ENCODE results near the gene SLC35D2.

DNA sequence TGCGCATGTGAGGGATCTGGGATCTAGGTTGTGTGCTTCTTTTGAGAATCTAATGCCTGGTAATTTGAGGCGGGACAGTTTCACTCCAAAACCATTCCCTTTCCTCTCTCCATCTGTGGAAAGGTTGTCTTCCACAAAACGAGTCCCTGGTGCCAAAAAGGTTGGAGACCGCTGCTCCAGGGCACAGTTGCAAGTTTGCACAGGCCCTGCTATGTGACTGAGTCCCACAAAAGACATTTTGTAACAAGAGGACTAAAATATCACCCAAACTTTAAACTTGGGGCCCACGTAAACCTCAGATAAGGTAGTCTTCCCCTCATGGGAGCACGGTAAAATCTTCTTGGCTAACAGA is 40.5 kb upstream of the SLC35D2 start:
- TF ChIP-seq TAF1 (IDR thresholded peaks at IDR 0.05; ENCODE audit: borderline replicate concordance, insufficient read depth, low read length) = no peak
- no peak for TF ChIP-seq SIN3A (IDR thresholded peaks at IDR 0.05; ENCODE audit: borderline replicate concordance, insufficient read depth, low read length)
- TF ChIP-seq POLR2AphosphoS5 (IDR thresholded peaks at IDR 0.05; ENCODE audit: low read depth, low read length) = no peak

Data from PFSK-1 (cell line).